IMR-90 (cell line): Measurements from ENCODE around the gene FNBP1.

ENCODE experiments used
- CEBPB ChIP-seq: IDR thresholded peaks from 2 replicates; pipeline ENCODE4 v1.6.1; 2012; ENCODE audit warnings: low read depth, low read length, improper control_type of control experiment
- FOS ChIP-seq: fragments of 150-350 bp; IDR thresholded peaks from 2 replicates; pipeline ENCODE4 v1.6.1; 2016; ENCODE audit warnings: low read depth, low read length
- RCOR1 ChIP-seq: IDR thresholded peaks from 2 replicates; pipeline ENCODE4 v1.6.1; 2012; ENCODE audit warnings: mild to moderate bottlenecking, low read length, improper control_type of control experiment; ENCODE audit not compliant: insufficient replicate concordance
- RFX5 ChIP-seq: IDR thresholded peaks from 2 replicates; pipeline ENCODE4 v1.8.0; 2012; ENCODE audit warnings: low read depth, mild to moderate bottlenecking, low read length, moderate library complexity
- TF ChIP-seq, protein P1 (sequence below): fragments of 150-350 bp; IDR thresholded peaks from 2 replicates; pipeline ENCODE4 v1.6.1; 2017; ENCODE audit warnings: mild to moderate bottlenecking, antibody characterized with exemption, low read length, low read depth
- TF ChIP-seq, protein P2 (sequence below): conservative IDR thresholded peaks from 2 replicates; pipeline ENCODE4 v1.5.1; 2012; ENCODE audit warnings: mild to moderate bottlenecking, low read depth, low read length, improper control_type of control experiment

GRCh38 chr9:129933185-129934040, 109.6 kb downstream of the FNBP1 start:
- TF ChIP-seq, protein P1, sequence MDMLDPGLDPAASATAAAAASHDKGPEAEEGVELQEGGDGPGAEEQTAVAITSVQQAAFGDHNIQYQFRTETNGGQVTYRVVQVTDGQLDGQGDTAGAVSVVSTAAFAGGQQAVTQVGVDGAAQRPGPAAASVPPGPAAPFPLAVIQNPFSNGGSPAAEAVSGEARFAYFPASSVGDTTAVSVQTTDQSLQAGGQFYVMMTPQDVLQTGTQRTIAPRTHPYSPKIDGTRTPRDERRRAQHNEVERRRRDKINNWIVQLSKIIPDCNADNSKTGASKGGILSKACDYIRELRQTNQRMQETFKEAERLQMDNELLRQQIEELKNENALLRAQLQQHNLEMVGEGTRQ: no peak
- no peak for TF ChIP-seq CEBPB
- TF ChIP-seq, protein P2, sequence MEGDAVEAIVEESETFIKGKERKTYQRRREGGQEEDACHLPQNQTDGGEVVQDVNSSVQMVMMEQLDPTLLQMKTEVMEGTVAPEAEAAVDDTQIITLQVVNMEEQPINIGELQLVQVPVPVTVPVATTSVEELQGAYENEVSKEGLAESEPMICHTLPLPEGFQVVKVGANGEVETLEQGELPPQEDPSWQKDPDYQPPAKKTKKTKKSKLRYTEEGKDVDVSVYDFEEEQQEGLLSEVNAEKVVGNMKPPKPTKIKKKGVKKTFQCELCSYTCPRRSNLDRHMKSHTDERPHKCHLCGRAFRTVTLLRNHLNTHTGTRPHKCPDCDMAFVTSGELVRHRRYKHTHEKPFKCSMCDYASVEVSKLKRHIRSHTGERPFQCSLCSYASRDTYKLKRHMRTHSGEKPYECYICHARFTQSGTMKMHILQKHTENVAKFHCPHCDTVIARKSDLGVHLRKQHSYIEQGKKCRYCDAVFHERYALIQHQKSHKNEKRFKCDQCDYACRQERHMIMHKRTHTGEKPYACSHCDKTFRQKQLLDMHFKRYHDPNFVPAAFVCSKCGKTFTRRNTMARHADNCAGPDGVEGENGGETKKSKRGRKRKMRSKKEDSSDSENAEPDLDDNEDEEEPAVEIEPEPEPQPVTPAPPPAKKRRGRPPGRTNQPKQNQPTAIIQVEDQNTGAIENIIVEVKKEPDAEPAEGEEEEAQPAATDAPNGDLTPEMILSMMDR: no peak
- TF ChIP-seq RCOR1: no peak
- no peak for TF ChIP-seq FOS
- TF ChIP-seq RFX5: no peak
